Fibroblast of the aortic adventitia (primary cell): ENCODE results near the gene RABGAP1L. TPM values are rescaled to one million over a fixed set of nuclear protein-coding genes. Genes with fewer than 3 reads are reported as not detected.

Experiments
- DNase-seq: peaks from one replicate; pipeline ENCODE4 v3.0.0-alpha.2; 2010; ENCODE audit warnings: low read depth
- H3K4me3 ChIP-seq: 2 replicates; pipeline ENCODE4 v1.5.1; 2011; ENCODE audit warnings: low read depth, mild to moderate bottlenecking, control low read depth, low read length, moderate library complexity
- total RNA-seq: library from RNA; depleted of rRNA; stranded (reverse); fragments of >200 nt; gene quantifications from 2 replicates; pipeline ENCODE4 v1.2.3, GENCODE V29; 2012; ENCODE audit warnings: low replicate concordance
- TF ChIP-seq, protein P1 (sequence below): IDR thresholded peaks from 2 replicates; pipeline ENCODE4 v1.5.1; 2011; ENCODE audit warnings: mild to moderate bottlenecking, low read length, control low read depth, inconsistent platforms; ENCODE audit not compliant: insufficient read depth

The RABGAP1L gene
- total RNA-seq, 1 donor: 39.9 TPM

- DNase-seq: peak; percentile 72
- no peak overlapping the region for H3K4me3 ChIP-seq
- TF ChIP-seq, protein P1, sequence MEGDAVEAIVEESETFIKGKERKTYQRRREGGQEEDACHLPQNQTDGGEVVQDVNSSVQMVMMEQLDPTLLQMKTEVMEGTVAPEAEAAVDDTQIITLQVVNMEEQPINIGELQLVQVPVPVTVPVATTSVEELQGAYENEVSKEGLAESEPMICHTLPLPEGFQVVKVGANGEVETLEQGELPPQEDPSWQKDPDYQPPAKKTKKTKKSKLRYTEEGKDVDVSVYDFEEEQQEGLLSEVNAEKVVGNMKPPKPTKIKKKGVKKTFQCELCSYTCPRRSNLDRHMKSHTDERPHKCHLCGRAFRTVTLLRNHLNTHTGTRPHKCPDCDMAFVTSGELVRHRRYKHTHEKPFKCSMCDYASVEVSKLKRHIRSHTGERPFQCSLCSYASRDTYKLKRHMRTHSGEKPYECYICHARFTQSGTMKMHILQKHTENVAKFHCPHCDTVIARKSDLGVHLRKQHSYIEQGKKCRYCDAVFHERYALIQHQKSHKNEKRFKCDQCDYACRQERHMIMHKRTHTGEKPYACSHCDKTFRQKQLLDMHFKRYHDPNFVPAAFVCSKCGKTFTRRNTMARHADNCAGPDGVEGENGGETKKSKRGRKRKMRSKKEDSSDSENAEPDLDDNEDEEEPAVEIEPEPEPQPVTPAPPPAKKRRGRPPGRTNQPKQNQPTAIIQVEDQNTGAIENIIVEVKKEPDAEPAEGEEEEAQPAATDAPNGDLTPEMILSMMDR: peak; percentile 55
Observed at GRCh38 chr1:174982971-174983689, 823.8 kb downstream of the RABGAP1L start.

DNA sequence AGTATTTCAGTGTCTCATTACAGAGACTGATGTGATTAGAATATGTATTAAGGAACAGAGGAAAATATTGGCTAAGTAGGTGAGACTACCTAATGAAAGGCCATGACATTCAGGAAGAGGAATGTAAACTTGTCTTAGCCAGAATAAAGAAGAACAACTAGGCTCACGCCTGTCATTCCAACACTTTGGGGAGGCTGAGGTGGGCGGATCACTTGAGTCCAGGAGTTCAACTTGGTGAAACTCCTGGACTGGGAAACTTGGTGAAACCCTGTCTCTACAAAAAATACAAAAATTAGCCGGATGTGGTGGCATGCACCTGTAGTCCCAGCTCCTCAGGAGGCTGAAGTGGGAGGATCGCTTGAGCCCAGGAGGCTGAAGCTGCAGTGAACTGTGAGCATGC is 825.6 kb downstream of the RABGAP1L start:
- TF ChIP-seq, protein P1: no peak

GRCh38 chr1:174988539-174988938 is 829.2 kb downstream of the RABGAP1L start:
- TF ChIP-seq, protein P1: no peak
- no peak for DNase-seq
- no peak overlapping the region for H3K4me3 ChIP-seq

More for the DNA sequence above, 825.6 kb downstream of the RABGAP1L start:
- DNase-seq: no peak
- H3K4me3 ChIP-seq: no peak overlapping the region

- no peak overlapping the region for H3K4me3 ChIP-seq
- no peak for DNase-seq
- TF ChIP-seq, protein P1: no peak
Observed at GRCh38 chr1:174988986-174989385, 829.7 kb downstream of the RABGAP1L start.

DNA sequence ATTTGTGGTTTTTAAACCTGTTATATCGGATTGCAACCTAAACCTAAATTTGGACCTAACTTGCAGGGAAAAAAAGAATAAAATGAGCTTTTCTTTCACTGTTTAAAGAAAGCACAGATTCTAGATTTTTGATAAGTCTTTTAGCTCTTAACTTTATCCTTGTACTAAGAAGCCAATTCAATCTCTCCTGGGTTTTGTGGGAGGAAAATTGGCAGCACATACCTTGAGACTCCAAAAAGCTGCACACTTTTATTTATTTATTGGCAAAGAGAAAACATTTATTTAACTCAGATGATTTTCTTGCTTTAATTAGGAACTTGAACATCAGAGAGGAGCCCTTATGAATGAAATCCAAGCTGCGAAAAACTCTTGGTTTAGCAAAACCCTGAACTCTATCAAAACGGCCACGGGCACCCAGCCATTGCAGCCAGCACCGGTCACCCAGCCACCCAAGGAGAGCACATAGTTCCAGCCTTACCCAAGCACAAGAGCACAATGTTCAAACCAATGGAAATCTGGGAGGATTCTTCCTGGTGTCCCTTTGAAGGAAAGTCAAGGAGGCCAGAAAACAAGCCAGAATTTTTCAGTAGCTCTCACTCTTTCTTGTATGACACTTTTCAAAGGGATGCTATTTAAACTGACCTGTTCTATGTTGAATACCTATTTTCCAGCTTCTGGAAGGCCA is 830.4 kb downstream of the RABGAP1L start:
- TF ChIP-seq, protein P1: no peak
- no peak overlapping the region for H3K4me3 ChIP-seq
- DNase-seq: no peak

GRCh38 chr1:174990382-174990999 is 831.2 kb downstream of the RABGAP1L start:
- peak overlapping the region; percentile 61 for H3K4me3 ChIP-seq
- DNase-seq: peak; percentile 81
- TF ChIP-seq, protein P1: no peak
